ENCODE data around the gene MKNK1. TPM values are rescaled to one million over a fixed set of nuclear protein-coding genes. Genes with fewer than 3 reads are reported as not detected.
A peak's percentile ranks its signal among the peaks of the same experiment; 100 is the strongest.
"Not testable (repeated sequence)": the region's sequence is repeated elsewhere in the genome, so short reads cannot be mapped to it uniquely, and the experiment has no call there.

MKNK1 gene
- total RNA-seq, result 10 to 100 TPM; 81.5 to 83.7 TPM

DNA sequence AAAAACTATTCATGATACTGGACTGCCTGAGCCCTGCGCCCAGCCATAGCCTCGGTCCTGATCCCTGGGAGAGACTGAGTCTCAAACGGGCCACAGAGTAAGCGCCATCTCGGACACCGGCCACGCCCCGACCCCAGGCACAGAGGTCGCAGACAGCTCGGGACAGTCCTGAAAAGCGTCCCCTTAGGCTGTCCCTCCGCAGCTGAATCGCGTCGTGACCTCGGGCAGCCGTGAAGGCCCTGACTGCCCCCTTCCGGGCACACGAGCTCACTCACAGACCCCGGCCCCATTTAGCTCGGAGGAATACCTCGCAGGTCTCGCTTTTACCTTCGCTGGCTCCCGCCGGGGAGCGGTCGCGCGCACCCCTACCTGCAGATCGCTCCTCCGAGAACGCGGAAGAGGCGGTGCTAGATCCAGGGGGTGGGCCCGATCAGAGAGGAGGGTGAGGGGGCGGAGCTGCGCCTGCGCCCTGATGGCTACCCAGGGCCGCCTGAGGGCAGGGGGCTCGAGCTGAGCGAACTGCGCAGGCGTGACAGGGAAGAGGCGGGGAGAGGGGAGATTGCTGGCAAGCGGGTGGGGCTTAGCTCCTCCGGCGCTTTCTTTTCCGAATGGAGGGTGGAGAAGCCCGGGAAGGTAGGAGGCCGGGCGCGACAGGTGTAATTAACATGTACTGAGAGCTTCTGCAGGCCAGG is at the start of gene MKNK1:
Gene MKNK1, minus strand, starts transcription at position 411 of the 692 bp plus-strand sequence. CDS start 20,941 bp downstream, outside the sequence.
- H3K4me1 Mint-ChIP-seq, result peaks cover 70% of the 10 kb centered on the region
- peak; percentile 98 for DNase-seq
- H3K36me3 Mint-ChIP-seq (ENCODE audit: low read depth), result peaks cover 53% of the 10 kb centered on the region
- peak within 1 kb of the TSS; percentile 86 for H3K4me3 Mint-ChIP-seq
- CTCF ChIA-PET, result interaction anchor here (0.8 to 7.2 kb wide), 17 partner anchors 12 to 121 kb away, joined by 3 to 54 read pairs (median 5); partner anchors contain the start of genes ATPAF1, EFCAB14 and MOB3C
- POLR2A ChIA-PET, result interaction anchor here (0.9 to 14.0 kb wide), 17 partner anchors 9 to 357 kb away, joined by 3 to 202 read pairs (median 5); partner anchors contain the start of genes EFCAB14, MOB3C and RAD54L
- H3K27me3 Mint-ChIP-seq, result no peaks in the 10 kb centered on the region
- H3K27ac Mint-ChIP-seq, result peak within 1 kb of the TSS; percentile 81
- H3K9me3 Mint-ChIP-seq, result no peaks in the 10 kb centered on the region

DNA sequence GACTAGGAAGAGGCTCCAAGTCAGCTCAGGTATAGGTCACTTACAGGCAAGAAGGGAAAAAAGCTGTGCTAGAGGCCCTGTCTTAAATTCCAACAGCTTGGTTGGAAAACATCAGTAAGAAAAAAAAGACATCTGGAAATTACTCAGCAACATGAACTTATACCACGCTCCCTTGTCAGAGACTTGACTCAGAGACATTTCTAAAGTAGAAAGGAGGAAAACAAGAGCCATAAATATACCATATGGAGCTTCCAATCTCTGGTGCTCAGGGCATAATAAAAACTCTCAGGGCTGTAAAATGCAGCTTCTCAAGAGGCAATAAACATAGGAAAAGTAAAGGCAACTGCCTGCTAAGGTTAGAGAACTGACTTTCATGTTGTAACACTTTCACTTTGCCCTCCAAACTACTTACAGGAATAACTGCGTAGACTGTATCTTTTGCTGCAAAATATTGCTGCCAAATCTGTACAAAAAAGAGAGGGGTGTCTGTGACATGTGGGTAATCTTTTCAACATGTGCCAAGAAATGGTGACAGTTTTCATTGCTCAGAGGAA is 49.4 kb upstream of the MKNK1 start:
- Mint-ChIP-seq H3K27me3 (no peaks in the 10 kb centered on the region), H3K4me3 (no peak overlapping the region), H3K36me3 (ENCODE audit: low read depth) (peaks cover 84% of the 10 kb centered on the region), H3K9me3 (peaks cover 15% of the 10 kb centered on the region), H3K4me1 (peaks cover 21% of the 10 kb centered on the region), H3K27ac (peak overlapping the region; percentile 16)
- DNase-seq, result no peak
- ChIA-PET POLR2A (no interaction called here), CTCF (interaction anchor here (1.0 kb wide), 2 partner anchors 10 to 30 kb away, joined by 3 to 4 read pairs; no protein-coding TSS in a partner anchor)

DNA sequence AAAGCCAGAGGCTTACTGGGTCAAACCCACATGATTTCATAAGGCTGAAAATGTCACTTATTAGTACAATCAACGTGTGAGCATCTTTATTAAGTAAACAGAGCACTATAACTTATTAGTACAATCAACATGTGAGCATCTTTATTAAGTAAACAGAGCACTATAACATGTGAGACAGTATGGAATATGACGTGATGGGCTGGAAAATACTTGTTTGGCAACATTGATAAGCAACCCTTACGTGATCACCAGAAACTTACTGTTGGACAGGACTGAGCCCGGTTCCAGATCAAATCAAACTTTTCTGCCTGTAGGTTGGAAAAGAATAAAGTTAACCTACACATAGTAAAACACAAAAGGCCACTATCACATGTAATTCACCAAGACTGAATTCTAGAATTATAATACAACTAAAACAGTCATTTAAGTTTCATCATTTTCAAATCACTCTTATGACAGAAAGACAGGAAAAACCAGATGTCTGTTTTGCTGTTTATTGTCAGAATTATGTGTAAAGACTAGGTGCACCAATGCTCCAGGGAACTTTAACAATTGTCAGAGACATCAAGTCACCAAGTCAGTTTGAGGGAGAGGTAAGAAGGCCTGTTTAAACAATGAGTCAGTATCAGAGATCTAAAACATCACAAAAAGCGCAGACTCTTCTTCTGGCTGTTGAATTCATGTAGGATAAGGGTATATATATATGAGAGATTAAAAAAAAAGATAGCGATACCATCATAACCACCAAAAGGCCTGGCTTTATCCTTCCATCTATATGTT is 48.4 kb upstream of the MKNK1 start:
- Mint-ChIP-seq H3K4me3 (no peak overlapping the region), H3K27ac (no peak overlapping the region), H3K4me1 (peaks cover 18% of the 10 kb centered on the region), H3K36me3 (ENCODE audit: low read depth) (peaks cover 78% of the 10 kb centered on the region), H3K9me3 (peaks cover 15% of the 10 kb centered on the region), H3K27me3 (no peaks in the 10 kb centered on the region)
- POLR2A ChIA-PET, result no interaction called here
- CTCF ChIA-PET, result no interaction called here
- DNase-seq, result no peak

- POLR2A ChIA-PET, H3K4me3 Mint-ChIP-seq, H3K27ac Mint-ChIP-seq, H3K27me3 Mint-ChIP-seq, DNase-seq: not testable (repeated sequence)
- Mint-ChIP-seq H3K4me1 (peaks cover 19% of the 10 kb centered on the region), H3K36me3 (ENCODE audit: low read depth) (peaks cover 75% of the 10 kb centered on the region), H3K9me3 (peaks cover 15% of the 10 kb centered on the region)
- CTCF ChIA-PET, result interaction anchor here (0.6 kb wide), 1 partner anchor 435 kb away, joined by 3 read pairs; no protein-coding TSS in a partner anchor
Observed at GRCh38 chr1:46651152-46651551, 47.1 kb upstream of the MKNK1 start.

DNA sequence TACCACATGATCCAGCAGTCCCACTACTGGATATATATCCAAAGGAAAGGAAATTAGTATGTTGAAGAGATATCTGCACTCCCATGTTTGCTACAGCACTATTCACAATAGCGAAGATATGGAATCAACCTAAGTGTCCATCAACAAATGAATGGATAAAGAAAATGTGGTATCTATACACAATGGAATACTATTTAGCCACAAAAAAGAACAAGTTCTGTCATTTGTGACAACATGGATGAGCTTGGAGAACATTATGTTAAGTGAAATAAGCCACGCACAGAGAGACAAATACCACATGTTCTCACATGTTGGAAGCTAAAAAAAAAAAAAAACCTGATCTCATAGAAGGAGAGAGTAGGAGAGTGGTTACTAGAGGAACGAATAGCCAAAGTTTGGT is 46.4 kb upstream of the MKNK1 start:
- H3K4me3 Mint-ChIP-seq, result no peak overlapping the region
- H3K27me3 Mint-ChIP-seq, result no peaks in the 10 kb centered on the region
- H3K36me3 Mint-ChIP-seq (ENCODE audit: low read depth), result peaks cover 69% of the 10 kb centered on the region
- DNase-seq, result no peak
- ChIA-PET POLR2A (no interaction called here), CTCF (interaction anchor here (0.6 kb wide), 2 partner anchors 57 to 434 kb away, joined by 3 to 4 read pairs; no protein-coding TSS in a partner anchor)
- H3K9me3 Mint-ChIP-seq, result peaks cover 15% of the 10 kb centered on the region
- no peak overlapping the region for H3K27ac Mint-ChIP-seq
- peaks cover 19% of the 10 kb centered on the region for H3K4me1 Mint-ChIP-seq

GRCh38 chr1:46649764-46650163 is 45.7 kb upstream of the MKNK1 start:
- ChIA-PET POLR2A (interaction anchor here (1.1 kb wide), 1 partner anchor 46 kb away, joined by 3 read pairs; the partner anchor contains the start of gene MKNK1), CTCF (interaction anchor here (0.6 kb wide), 1 partner anchor 56 kb away, joined by 4 read pairs; no protein-coding TSS in a partner anchor)
- DNase-seq, result no peak
- Mint-ChIP-seq H3K4me1 (peaks cover 19% of the 10 kb centered on the region), H3K27me3 (no peaks in the 10 kb centered on the region), H3K36me3 (ENCODE audit: low read depth) (peaks cover 63% of the 10 kb centered on the region), H3K4me3 (no peak overlapping the region), H3K27ac (no peak overlapping the region), H3K9me3 (peaks cover 12% of the 10 kb centered on the region)

GRCh38 chr1:46647611-46648010 is 43.5 kb upstream of the MKNK1 start:
- H3K27me3 Mint-ChIP-seq, result no peaks in the 10 kb centered on the region
- H3K36me3 Mint-ChIP-seq (ENCODE audit: low read depth), result peaks cover 48% of the 10 kb centered on the region
- H3K9me3 Mint-ChIP-seq, result peaks cover 10% of the 10 kb centered on the region
- peaks cover 5% of the 10 kb centered on the region for H3K4me1 Mint-ChIP-seq
- CTCF ChIA-PET, result interaction anchor here (0.6 kb wide), 1 partner anchor 522 kb away, joined by 3 read pairs; no protein-coding TSS in a partner anchor
- POLR2A ChIA-PET, result no interaction called here
- no peak overlapping the region for H3K27ac Mint-ChIP-seq
- no peak for DNase-seq
- H3K4me3 Mint-ChIP-seq, result no peak overlapping the region

GRCh38 chr1:46646844-46647243 is 42.8 kb upstream of the MKNK1 start:
- POLR2A ChIA-PET, result no interaction called here
- Mint-ChIP-seq H3K4me3 (no peak overlapping the region), H3K9me3 (peaks cover 10% of the 10 kb centered on the region), H3K36me3 (ENCODE audit: low read depth) (peaks cover 47% of the 10 kb centered on the region), H3K27ac (no peak overlapping the region), H3K27me3 (no peaks in the 10 kb centered on the region), H3K4me1 (peaks cover 2% of the 10 kb centered on the region)
- CTCF ChIA-PET, result no interaction called here
- no peak for DNase-seq

GRCh38 chr1:46646331-46646730 is 42.3 kb upstream of the MKNK1 start:
- no peak overlapping the region for H3K27ac Mint-ChIP-seq
- H3K9me3 Mint-ChIP-seq, result peaks cover 10% of the 10 kb centered on the region
- no peak for DNase-seq
- no peak overlapping the region for H3K4me3 Mint-ChIP-seq
- ChIA-PET POLR2A (no interaction called here), CTCF (no interaction called here)
- H3K36me3 Mint-ChIP-seq (ENCODE audit: low read depth), result peaks cover 50% of the 10 kb centered on the region
- H3K4me1 Mint-ChIP-seq, result peaks cover 2% of the 10 kb centered on the region
- H3K27me3 Mint-ChIP-seq, result no peaks in the 10 kb centered on the region

DNA sequence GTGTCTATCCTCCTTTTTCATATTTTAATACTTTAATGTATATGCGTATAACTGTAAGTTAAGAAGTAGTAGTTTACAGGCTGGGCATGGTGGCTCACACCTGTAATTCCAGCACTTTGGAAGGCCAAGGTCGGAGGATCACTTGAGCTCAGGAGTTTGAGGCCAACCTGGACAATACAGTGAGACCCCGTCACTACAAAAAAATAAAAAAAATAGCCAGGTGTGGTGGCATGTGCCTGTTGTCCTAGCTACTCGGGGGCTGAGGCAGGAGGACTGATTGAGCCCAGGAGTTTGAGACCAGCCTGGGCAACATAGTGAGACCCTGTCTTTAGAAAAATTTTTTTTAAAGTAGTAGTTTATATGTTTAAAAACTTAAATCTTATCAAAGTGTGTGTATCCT is 41.7 kb upstream of the MKNK1 start:
- H3K36me3 Mint-ChIP-seq (ENCODE audit: low read depth), result peaks cover 49% of the 10 kb centered on the region
- no peak overlapping the region for H3K4me3 Mint-ChIP-seq
- no peaks in the 10 kb centered on the region for H3K27me3 Mint-ChIP-seq
- ChIA-PET CTCF (no interaction called here), POLR2A (no interaction called here)
- H3K4me1 Mint-ChIP-seq, result peaks cover 2% of the 10 kb centered on the region
- DNase-seq, result no peak
- H3K27ac Mint-ChIP-seq, result no peak overlapping the region
- H3K9me3 Mint-ChIP-seq, result peaks cover 10% of the 10 kb centered on the region

DNA sequence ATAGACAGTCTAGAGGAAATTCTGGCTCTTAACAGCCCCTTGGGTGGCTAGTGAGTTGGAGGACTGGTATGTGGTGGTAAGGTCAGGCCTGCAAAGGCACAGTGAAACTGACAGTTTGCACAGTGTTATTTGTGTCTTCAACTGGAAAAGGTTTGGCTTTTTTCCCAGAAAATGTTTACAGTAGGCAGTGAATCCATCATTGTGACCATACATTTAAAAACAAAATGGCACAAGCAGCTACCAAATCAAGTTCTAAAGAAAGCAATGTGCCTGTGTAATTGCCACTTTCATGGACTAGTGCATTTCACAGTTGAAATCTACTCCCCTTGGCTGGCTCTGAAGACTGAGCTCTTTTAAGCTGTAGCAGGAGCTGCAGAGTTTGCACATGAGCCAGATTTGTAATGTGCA is 39.3 kb upstream of the MKNK1 start:
- Mint-ChIP-seq H3K27me3 (no peaks in the 10 kb centered on the region), H3K4me3 (no peak overlapping the region), H3K9me3 (no peaks in the 10 kb centered on the region), H3K27ac (no peak overlapping the region), H3K36me3 (ENCODE audit: low read depth) (peaks cover 32% of the 10 kb centered on the region), H3K4me1 (peaks cover 2% of the 10 kb centered on the region)
- ChIA-PET CTCF (interaction anchor here (1.1 to 1.5 kb wide), 2 partner anchors 9 to 10 kb away, joined by 4 read pairs; no protein-coding TSS in a partner anchor), POLR2A (no interaction called here)
- DNase-seq, result no peak

GRCh38 chr1:46642115-46642680 is 38.1 kb upstream of the MKNK1 start:
- no peaks in the 10 kb centered on the region for H3K4me1 Mint-ChIP-seq
- H3K27me3 Mint-ChIP-seq, result no peaks in the 10 kb centered on the region
- DNase-seq, result no peak
- H3K36me3 Mint-ChIP-seq (ENCODE audit: low read depth), result peaks cover 27% of the 10 kb centered on the region
- no peak overlapping the region for H3K4me3 Mint-ChIP-seq
- ChIA-PET POLR2A (no interaction called here), CTCF (interaction anchor here (1.5 kb wide), 1 partner anchor 8 kb away, joined by 4 read pairs; no protein-coding TSS in a partner anchor)
- no peak overlapping the region for H3K27ac Mint-ChIP-seq
- H3K9me3 Mint-ChIP-seq, result no peaks in the 10 kb centered on the region

GRCh38 chr1:46639547-46639946 is 35.5 kb upstream of the MKNK1 start:
- H3K36me3 Mint-ChIP-seq (ENCODE audit: low read depth), result peaks cover 40% of the 10 kb centered on the region
- H3K4me1 Mint-ChIP-seq, result peaks cover 2% of the 10 kb centered on the region
- DNase-seq, result no peak
- H3K9me3 Mint-ChIP-seq, result no peaks in the 10 kb centered on the region
- H3K4me3 Mint-ChIP-seq, result no peak overlapping the region
- ChIA-PET POLR2A (no interaction called here), CTCF (no interaction called here)
- no peak overlapping the region for H3K27ac Mint-ChIP-seq
- no peaks in the 10 kb centered on the region for H3K27me3 Mint-ChIP-seq

Data from activated CD4-positive, alpha-beta memory T cell treated with anti-CD3 and anti-CD28 coated beads, Interleukin-2, amount 10 ng/mL, durations not matched to agents 7 days and 5 days (primary cell).